Thyroid gland (tissue), 4 donors: Measurements from ENCODE around the gene RFX2.

Experiments
- POLR2A ChIP-seq, 2 donors: fragments of 450-650 bp; IDR thresholded peaks; one replicate each; pipeline ENCODE4 v1.6.1; 2017; ENCODE audit warnings: antibody characterized with exemption in 2 of 2, mild to moderate bottlenecking in 2 of 2, moderate library complexity in 1 of 2
- TF ChIP-seq, protein P1 (sequence below), 6 experiments: fragments of 200-600 bp in 3 of 6; fragments of 450-650 bp in 3 of 6; sonication (generic) in 3 of 6; IDR thresholded peaks; one replicate each; pipeline ENCODE4 v1.5.1; 2016 to 2019; ENCODE audit warnings: antibody characterized with exemption in 6 of 6, mild to moderate bottlenecking in 2 of 6, inconsistent platforms in 1 of 6, moderate library complexity in 1 of 6

- TF ChIP-seq, protein P1, sequence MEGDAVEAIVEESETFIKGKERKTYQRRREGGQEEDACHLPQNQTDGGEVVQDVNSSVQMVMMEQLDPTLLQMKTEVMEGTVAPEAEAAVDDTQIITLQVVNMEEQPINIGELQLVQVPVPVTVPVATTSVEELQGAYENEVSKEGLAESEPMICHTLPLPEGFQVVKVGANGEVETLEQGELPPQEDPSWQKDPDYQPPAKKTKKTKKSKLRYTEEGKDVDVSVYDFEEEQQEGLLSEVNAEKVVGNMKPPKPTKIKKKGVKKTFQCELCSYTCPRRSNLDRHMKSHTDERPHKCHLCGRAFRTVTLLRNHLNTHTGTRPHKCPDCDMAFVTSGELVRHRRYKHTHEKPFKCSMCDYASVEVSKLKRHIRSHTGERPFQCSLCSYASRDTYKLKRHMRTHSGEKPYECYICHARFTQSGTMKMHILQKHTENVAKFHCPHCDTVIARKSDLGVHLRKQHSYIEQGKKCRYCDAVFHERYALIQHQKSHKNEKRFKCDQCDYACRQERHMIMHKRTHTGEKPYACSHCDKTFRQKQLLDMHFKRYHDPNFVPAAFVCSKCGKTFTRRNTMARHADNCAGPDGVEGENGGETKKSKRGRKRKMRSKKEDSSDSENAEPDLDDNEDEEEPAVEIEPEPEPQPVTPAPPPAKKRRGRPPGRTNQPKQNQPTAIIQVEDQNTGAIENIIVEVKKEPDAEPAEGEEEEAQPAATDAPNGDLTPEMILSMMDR (IDR thresholded peaks at IDR 0.05) = no peak
- no peak for TF ChIP-seq POLR2A (IDR thresholded peaks at IDR 0.05)
Observed at GRCh38 chr19:6138511-6138910, 28.2 kb upstream of the RFX2 start.
